Lower leg skin (tissue), 4 donors: Measurements from ENCODE around the gene UBAP2. TPM values are rescaled to one million over a fixed set of nuclear protein-coding genes. Genes with fewer than 3 reads are reported as not detected.
"Not testable (repeated sequence)": the region's sequence is repeated elsewhere in the genome, so short reads cannot be mapped to it uniquely, and the experiment has no call there.

Experiments used
- DNase-seq, 2 donors: peaks; one replicate each; pipeline ENCODE4 v3.0.0-alpha.2; 2019; ENCODE audit warnings: low spot score in 2 of 2
- H3K4me3 ChIP-seq: fragments of 200-600 bp; sonication (generic); 2 replicates; pipeline ENCODE4 v1.5.1; 2017; ENCODE audit warnings: mild to moderate bottlenecking, low read depth; ENCODE audit not compliant: poor library complexity, severe bottlenecking
- POLR2A ChIP-seq, 2 donors: fragments of 450-650 bp; IDR thresholded peaks; one replicate each; pipeline ENCODE4 v1.6.1; 2016 to 2017; ENCODE audit warnings: antibody characterized with exemption in 2 of 2, mild to moderate bottlenecking in 1 of 2, moderate library complexity in 1 of 2
- WGBS, 2 donors: methylation state at CpG; one replicate each; pipeline ENCODE4 v1.1.5; 2018; 5-methylcytosine and 5-hydroxymethylcytosine counted together
- intact Hi-C: fragments of 100-400 bp; cut with DNase I; formaldehyde crosslinking; loops from one replicate; pipeline ENCODE4 v1.15.0; 2023; ENCODE audit warnings: low total_unique reads
- total RNA-seq, 4 donors: library from RNA; depleted of rRNA; stranded (reverse); fragments of >200 nt; gene quantifications; one replicate each; pipeline ENCODE4 v1.1.0, GENCODE V29; 2016
- TF ChIP-seq, protein P1 (sequence below), 3 donors: fragments of 450-650 bp; IDR thresholded peaks; one replicate each; pipeline ENCODE4 v1.5.1; 2016; ENCODE audit warnings: antibody characterized with exemption in 3 of 3, mild to moderate bottlenecking in 3 of 3, moderate library complexity in 2 of 3

Gene UBAP2
- total RNA-seq, 4 donors from 2014 or later, result 20.0 to 29.1 (median 28.6) TPM

- intact Hi-C loops, result no loop called here
- 55 to 56% methylated on average over 5 of the region's 5 CpGs for WGBS, 2 donors
- H3K4me3 ChIP-seq, result no peak overlapping the region
- no peak for DNase-seq
- TF ChIP-seq POLR2A (IDR thresholded peaks at IDR 0.05), result no peak
- TF ChIP-seq, protein P1, sequence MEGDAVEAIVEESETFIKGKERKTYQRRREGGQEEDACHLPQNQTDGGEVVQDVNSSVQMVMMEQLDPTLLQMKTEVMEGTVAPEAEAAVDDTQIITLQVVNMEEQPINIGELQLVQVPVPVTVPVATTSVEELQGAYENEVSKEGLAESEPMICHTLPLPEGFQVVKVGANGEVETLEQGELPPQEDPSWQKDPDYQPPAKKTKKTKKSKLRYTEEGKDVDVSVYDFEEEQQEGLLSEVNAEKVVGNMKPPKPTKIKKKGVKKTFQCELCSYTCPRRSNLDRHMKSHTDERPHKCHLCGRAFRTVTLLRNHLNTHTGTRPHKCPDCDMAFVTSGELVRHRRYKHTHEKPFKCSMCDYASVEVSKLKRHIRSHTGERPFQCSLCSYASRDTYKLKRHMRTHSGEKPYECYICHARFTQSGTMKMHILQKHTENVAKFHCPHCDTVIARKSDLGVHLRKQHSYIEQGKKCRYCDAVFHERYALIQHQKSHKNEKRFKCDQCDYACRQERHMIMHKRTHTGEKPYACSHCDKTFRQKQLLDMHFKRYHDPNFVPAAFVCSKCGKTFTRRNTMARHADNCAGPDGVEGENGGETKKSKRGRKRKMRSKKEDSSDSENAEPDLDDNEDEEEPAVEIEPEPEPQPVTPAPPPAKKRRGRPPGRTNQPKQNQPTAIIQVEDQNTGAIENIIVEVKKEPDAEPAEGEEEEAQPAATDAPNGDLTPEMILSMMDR (IDR thresholded peaks at IDR 0.05), result no peak
Measured at GRCh38 chr9:34046784-34047379, 1.8 kb downstream of the UBAP2 start.

GRCh38 chr9:34045903-34046302, 2.8 kb downstream of the UBAP2 start:
- WGBS, 2 donors, result 39 to 51% methylated on average over 3 of the region's 3 CpGs
- no peak overlapping the region for H3K4me3 ChIP-seq
- no peak for DNase-seq
- no peak for TF ChIP-seq POLR2A (IDR thresholded peaks at IDR 0.05)
- TF ChIP-seq, protein P1 (IDR thresholded peaks at IDR 0.05), result no peak
- intact Hi-C loops, result no loop called here

- intact Hi-C loops, H3K4me3 ChIP-seq: not testable (repeated sequence)
- WGBS, 2 donors, result 91 to 97% methylated on average over 10 of the region's 10 CpGs
- peak in 1 of 2 donors; percentile 57 for DNase-seq
Measured at GRCh38 chr9:34042074-34042473, 6.6 kb downstream of the UBAP2 start.

DNA sequence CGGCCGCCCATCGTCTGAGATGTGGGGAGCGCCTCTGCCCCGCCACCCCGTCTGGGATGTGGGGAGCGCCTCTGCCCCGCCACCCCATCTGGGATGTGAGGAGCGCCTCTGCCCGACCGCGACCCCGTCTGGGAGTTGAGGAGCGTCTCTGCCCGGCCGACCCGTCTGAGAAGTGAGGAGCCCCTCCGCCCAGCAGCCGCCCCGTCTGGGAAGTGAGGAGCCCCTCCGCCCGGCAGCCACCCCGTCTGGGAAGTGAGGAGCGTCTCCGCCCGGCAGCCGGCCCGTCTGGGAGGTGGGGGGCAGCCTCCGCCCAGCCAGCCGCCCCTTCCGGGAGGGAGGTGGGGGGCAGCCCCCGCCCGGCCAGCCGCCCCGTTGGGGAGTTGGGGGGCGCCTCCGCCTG, 9.8 kb downstream of the UBAP2 start:
- intact Hi-C loops, H3K4me3 ChIP-seq: not testable (repeated sequence)
- WGBS, 2 donors, result 95 to 98% methylated on average over 23 to 30 of the region's 37 CpGs
- DNase-seq, result peak in 1 of 2 donors; percentile 62

GRCh38 chr9:34037626-34038025, 11.1 kb downstream of the UBAP2 start:
- no peak for DNase-seq
- no peak overlapping the region for H3K4me3 ChIP-seq
- intact Hi-C loops, result no loop called here
- TF ChIP-seq, protein P1 (IDR thresholded peaks at IDR 0.05), result no peak
- no peak for TF ChIP-seq POLR2A (IDR thresholded peaks at IDR 0.05)
- 75 to 87% methylated on average over 2 of the region's 2 CpGs for WGBS, 2 donors

- no peak overlapping the region for H3K4me3 ChIP-seq
- TF ChIP-seq POLR2A (IDR thresholded peaks at IDR 0.05), result no peak
- TF ChIP-seq, protein P1 (IDR thresholded peaks at IDR 0.05), result no peak
- WGBS, 2 donors, result 91 to 95% methylated on average over 5 of the region's 5 CpGs
- intact Hi-C loops, result no loop called here
- DNase-seq, result peak in 1 of 2 donors; percentile 57
Measured at GRCh38 chr9:34036625-34037024, 12.1 kb downstream of the UBAP2 start.

- TF ChIP-seq, protein P1 (IDR thresholded peaks at IDR 0.05), result no peak
- TF ChIP-seq POLR2A (IDR thresholded peaks at IDR 0.05), result no peak
- H3K4me3 ChIP-seq, result no peak overlapping the region
- intact Hi-C loops, result no loop called here
- WGBS, 2 donors, result 78 to 83% methylated on average over 5 of the region's 5 CpGs
- peak in 1 of 2 donors; percentile 32 for DNase-seq
Measured at GRCh38 chr9:34035656-34036055, 13.0 kb downstream of the UBAP2 start.
